Fibroblast of lung (primary cell): ENCODE measurements around the gene PLD5. TPM values are rescaled to one million over a fixed set of nuclear protein-coding genes. Genes with fewer than 3 reads are reported as not detected.

Experiments used
- DNase-seq, 2 donors: peaks; one replicate each; pipeline versions ENCODE4 v3.0.0 to v3.0.0-alpha.2; 2010; ENCODE audit warnings: low read depth in 2 of 2
- H2AFZ ChIP-seq: 2 replicates; pipeline ENCODE4 v1.5.1; 2012; ENCODE audit warnings: low read length, control low read depth, inconsistent platforms
- H3K27ac ChIP-seq: 2 replicates; pipeline ENCODE4 v1.5.1; 2011; ENCODE audit warnings: low read length, control low read depth; ENCODE audit not compliant: insufficient read depth
- H3K27me3 ChIP-seq: 2 replicates; pipeline ENCODE4 v1.5.1; 2011; ENCODE audit warnings: mild to moderate bottlenecking, low read length; ENCODE audit not compliant: control insufficient read depth, insufficient read depth
- H3K36me3 ChIP-seq: 2 replicates; pipeline ENCODE4 v1.5.1; 2011; ENCODE audit warnings: low read length; ENCODE audit not compliant: control insufficient read depth, insufficient read depth
- H3K4me1 ChIP-seq: 2 replicates; pipeline ENCODE4 v1.5.1; 2011; ENCODE audit warnings: low read length; ENCODE audit not compliant: control insufficient read depth, insufficient read depth; ENCODE audit errors: extremely low read depth
- H3K4me2 ChIP-seq: 2 replicates; pipeline ENCODE4 v1.5.1; 2011; ENCODE audit warnings: low read length, control low read depth; ENCODE audit not compliant: insufficient read depth; ENCODE audit errors: extremely low read depth
- H3K4me3 ChIP-seq, 4 experiments: fragments of 200-600 bp in 1 of 4; sonication (generic) in 1 of 4; replicated peaks in 1 of 4; 2 replicates each; pipeline ENCODE4 v1.5.1; 2011 to 2016; ENCODE audit warnings: low read length in 4 of 4, low read depth in 3 of 4, mild to moderate bottlenecking in 3 of 4, control low read depth in 2 of 4, inconsistent platforms in 1 of 4, mixed read lengths in 1 of 4; ENCODE audit not compliant: insufficient read depth in 1 of 4; ENCODE audit errors: control extremely low read depth in 1 of 4
- H3K79me2 ChIP-seq: 2 replicates; pipeline ENCODE4 v1.5.1; 2012; ENCODE audit warnings: mild to moderate bottlenecking, low read length, inconsistent platforms; ENCODE audit not compliant: control insufficient read depth, insufficient read depth
- H3K9ac ChIP-seq: 2 replicates; pipeline ENCODE4 v1.5.1; 2011; ENCODE audit warnings: mild to moderate bottlenecking, low read length, control low read depth; ENCODE audit not compliant: insufficient read depth
- H3K9me3 ChIP-seq: 2 replicates; pipeline ENCODE4 v1.5.1; 2012; ENCODE audit warnings: low read depth, low read length; ENCODE audit not compliant: control insufficient read depth, insufficient read depth
- H4K20me1 ChIP-seq: 2 replicates; pipeline ENCODE4 v1.5.1; 2011; ENCODE audit warnings: low read length; ENCODE audit not compliant: control insufficient read depth, insufficient read depth; ENCODE audit errors: extremely low read depth
- EZH2 ChIP-seq: IDR thresholded peaks from 2 replicates; pipeline ENCODE4 v1.5.1; 2012; ENCODE audit warnings: low read length, control low read depth, mild to moderate bottlenecking; ENCODE audit errors: missing control alignments
- polyA plus RNA-seq, 2 donors: library from polyadenylated mRNA; depleted of rRNA in 1 of 2; stranded (reverse) in 1 of 2; unstranded in 1 of 2; fragments of >200 nt; gene quantifications; 2 replicates each; pipeline ENCODE4 v1.2.1, GENCODE V29; 2011 to 2012; ENCODE audit warnings: missing spikeins in 1 of 2
- total RNA-seq: library from RNA; depleted of rRNA; stranded (reverse); fragments of >200 nt; gene quantifications from 2 replicates; pipeline ENCODE4 v1.2.1, GENCODE V29; 2014
- TF ChIP-seq, protein P1 (sequence below), 2 donors: IDR thresholded peaks in 1 of 2; conservative IDR thresholded peaks in 1 of 2; 1 replicate in 1 of 2; 2 replicates in 1 of 2; pipeline ENCODE4 v1.5.1; 2011 to 2012; ENCODE audit warnings: low read length in 2 of 2, control low read depth in 1 of 2, inconsistent platforms in 1 of 2, low read depth in 1 of 2, mild to moderate bottlenecking in 1 of 2

PLD5 gene
- total and polyA plus RNA-seq, 2 donors (not counting 1 experiment from before 2014, with no cell fraction given), result under 0.01 to 0.02 TPM

GRCh38 chr1:242554577-242554976 lies 30.1 kb upstream of the PLD5 start:
- Histone ChIP-seq H2AFZ (no peak overlapping the region), H4K20me1 (no peaks in the 10 kb centered on the region), H3K9ac (no peak overlapping the region), H3K27me3 (no peaks in the 10 kb centered on the region), H3K27ac (no peak overlapping the region), H3K36me3 (no peaks in the 10 kb centered on the region), H3K4me3 (no peak overlapping the region), H3K4me2 (no peak overlapping the region), H3K4me1 (no peaks in the 10 kb centered on the region), H3K9me3 (no peaks in the 10 kb centered on the region), H3K79me2 (no peaks in the 10 kb centered on the region)
- no peak for DNase-seq
- TF ChIP-seq, protein P1, sequence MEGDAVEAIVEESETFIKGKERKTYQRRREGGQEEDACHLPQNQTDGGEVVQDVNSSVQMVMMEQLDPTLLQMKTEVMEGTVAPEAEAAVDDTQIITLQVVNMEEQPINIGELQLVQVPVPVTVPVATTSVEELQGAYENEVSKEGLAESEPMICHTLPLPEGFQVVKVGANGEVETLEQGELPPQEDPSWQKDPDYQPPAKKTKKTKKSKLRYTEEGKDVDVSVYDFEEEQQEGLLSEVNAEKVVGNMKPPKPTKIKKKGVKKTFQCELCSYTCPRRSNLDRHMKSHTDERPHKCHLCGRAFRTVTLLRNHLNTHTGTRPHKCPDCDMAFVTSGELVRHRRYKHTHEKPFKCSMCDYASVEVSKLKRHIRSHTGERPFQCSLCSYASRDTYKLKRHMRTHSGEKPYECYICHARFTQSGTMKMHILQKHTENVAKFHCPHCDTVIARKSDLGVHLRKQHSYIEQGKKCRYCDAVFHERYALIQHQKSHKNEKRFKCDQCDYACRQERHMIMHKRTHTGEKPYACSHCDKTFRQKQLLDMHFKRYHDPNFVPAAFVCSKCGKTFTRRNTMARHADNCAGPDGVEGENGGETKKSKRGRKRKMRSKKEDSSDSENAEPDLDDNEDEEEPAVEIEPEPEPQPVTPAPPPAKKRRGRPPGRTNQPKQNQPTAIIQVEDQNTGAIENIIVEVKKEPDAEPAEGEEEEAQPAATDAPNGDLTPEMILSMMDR (conservative IDR thresholded peaks at IDR 0.05 in 1 of 2, IDR thresholded peaks at IDR 0.05 in 1 of 2; ENCODE audit: low read depth in 1 of 2, low read length in 2 of 2), result no peak
- no peak for TF ChIP-seq EZH2

GRCh38 chr1:242546849-242547729 lies 22.6 kb upstream of the PLD5 start:
- Histone ChIP-seq H3K4me3 (no peak overlapping the region), H3K4me2 (no peak overlapping the region), H3K9me3 (no peaks in the 10 kb centered on the region), H3K27me3 (no peaks in the 10 kb centered on the region), H3K36me3 (no peaks in the 10 kb centered on the region), H3K4me1 (no peaks in the 10 kb centered on the region), H3K9ac (no peak overlapping the region), H2AFZ (no peak overlapping the region), H3K27ac (no peak overlapping the region), H4K20me1 (no peaks in the 10 kb centered on the region), H3K79me2 (no peaks in the 10 kb centered on the region)
- no peak for DNase-seq
- TF ChIP-seq EZH2, result no peak
- TF ChIP-seq, protein P1 (conservative IDR thresholded peaks at IDR 0.05 in 1 of 2, IDR thresholded peaks at IDR 0.05 in 1 of 2; ENCODE audit: low read depth in 1 of 2, low read length in 2 of 2), result no peak

DNA sequence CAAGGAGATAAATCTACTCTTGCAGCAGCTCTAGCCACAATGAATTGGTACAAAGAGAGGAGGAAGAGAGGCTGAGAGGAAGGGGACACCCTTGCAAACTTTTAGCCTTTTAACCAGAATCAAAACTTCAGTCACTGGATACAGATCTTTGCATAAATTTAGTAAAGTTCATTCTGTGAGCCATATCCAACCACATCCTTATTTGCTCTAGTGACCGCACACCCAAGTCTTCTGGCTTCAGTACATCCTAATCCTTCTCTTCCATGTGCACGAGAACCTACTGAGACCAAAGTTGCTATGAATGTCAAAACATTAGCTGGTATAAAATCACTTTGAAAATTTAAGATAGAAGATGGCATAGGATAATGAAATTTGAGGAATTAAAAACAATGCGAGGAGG lies 21.9 kb upstream of the PLD5 start:
- Histone ChIP-seq H2AFZ (no peak overlapping the region), H3K4me1 (no peaks in the 10 kb centered on the region), H4K20me1 (no peaks in the 10 kb centered on the region), H3K4me2 (no peak overlapping the region), H3K4me3 (no peak overlapping the region), H3K27me3 (no peaks in the 10 kb centered on the region), H3K9ac (no peak overlapping the region), H3K36me3 (no peaks in the 10 kb centered on the region), H3K9me3 (no peaks in the 10 kb centered on the region), H3K79me2 (no peaks in the 10 kb centered on the region), H3K27ac (no peak overlapping the region)
- DNase-seq, result no peak
- TF ChIP-seq EZH2, result no peak
- TF ChIP-seq, protein P1 (conservative IDR thresholded peaks at IDR 0.05 in 1 of 2, IDR thresholded peaks at IDR 0.05 in 1 of 2; ENCODE audit: low read depth in 1 of 2, low read length in 2 of 2), result no peak
